Kidney tubule cell (primary cell): ENCODE data around the gene LKAAEAR1.
A peak's percentile ranks its signal among the peaks of the same experiment; 100 is the strongest.

Experiments
- DNase-seq: peaks from one replicate; pipeline ENCODE4 v3.0.0-alpha.2; 2018; ENCODE audit warnings: low spot score

The LKAAEAR1 gene

DNA sequence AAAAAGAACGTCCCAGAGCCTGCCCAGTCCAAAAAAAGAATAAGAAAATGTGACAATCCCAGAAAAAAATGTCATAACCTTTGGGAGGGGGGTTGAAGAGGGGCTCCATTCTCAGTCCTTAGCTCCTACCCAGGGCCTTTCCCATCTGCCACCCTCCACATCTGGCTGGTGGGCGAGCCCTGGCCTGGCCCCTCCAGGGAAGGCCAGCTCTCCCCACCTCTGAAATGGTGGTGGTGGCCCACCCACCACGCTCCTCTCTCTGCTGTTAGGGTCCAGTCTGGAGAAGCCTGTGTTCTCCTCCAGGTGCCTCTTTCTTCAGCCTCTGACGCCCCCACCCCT is 5.3 kb downstream of the LKAAEAR1 start:
- DNase-seq = no peak

DNA sequence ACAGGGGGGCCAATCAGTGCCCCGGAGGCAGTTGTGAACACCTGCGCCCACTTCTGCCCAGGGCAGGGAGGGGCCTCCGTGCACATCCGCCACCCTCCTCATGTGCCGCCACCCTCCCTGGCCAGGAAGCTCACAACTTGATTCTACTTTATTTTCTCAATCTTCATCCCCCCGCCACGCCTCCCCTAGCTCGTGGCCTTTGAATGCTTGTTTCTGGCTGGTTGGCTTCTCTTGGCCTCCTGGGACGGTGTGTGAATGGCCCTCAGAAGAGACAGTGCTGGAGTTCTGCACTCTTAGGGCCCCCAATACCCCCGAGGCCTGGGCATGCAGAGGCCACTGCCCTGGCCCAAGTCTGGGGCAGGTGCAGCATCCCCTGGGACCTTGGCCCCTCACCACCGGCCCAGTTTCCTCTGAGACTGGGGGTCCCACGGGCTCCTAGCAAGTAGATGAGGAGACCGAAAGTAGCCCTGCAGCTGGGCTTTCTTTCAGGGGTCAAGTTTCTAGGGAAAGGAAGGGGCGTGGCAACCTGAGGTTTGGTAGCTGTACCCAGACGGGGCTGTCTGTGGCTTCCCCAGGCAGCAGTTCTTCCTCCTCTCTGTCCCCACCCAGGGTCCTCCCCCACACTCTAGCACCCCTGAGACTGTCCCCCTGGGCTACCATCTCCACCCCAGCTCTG is 6.2 kb downstream of the LKAAEAR1 start:
- DNase-seq = no peak

DNA sequence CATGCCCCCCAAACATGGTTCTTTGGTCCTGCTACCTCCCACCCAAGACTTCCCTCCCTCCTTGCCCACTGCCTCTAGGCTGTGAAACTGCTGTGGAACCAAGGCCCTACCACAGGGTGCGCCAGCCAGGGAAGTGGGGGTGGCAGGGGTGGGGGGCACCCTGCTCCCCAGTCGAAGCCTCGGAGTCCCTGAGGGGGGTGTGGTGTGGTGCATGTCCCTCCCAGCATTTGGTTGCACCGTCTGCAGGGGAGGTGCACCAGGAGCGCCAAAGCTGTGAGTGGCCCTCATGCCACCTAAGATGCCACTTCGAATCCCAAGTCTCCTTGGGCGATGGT is 6.7 kb downstream of the LKAAEAR1 start:
- DNase-seq = no peak

DNA sequence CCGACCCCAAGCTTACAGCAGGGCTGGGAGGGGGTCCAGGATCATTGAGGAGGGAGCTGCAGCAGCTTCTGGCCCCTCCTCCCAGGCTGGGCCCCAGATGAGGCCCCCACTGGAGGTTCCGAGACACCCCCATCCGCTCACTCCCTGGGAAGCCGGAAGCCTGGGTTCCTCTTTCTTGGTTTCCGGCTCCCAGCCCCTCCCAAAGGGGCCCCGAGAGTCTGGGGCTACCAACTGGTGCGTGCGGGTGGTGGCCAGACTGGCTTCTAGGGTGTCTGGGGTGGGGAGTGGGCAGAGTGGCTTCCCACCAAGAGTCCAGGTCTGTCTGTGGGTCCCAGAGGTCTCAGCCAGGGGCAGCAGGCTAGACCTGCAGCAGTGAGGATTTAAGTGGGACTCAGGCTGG is 7.1 kb downstream of the LKAAEAR1 start:
- DNase-seq = no peak

DNA sequence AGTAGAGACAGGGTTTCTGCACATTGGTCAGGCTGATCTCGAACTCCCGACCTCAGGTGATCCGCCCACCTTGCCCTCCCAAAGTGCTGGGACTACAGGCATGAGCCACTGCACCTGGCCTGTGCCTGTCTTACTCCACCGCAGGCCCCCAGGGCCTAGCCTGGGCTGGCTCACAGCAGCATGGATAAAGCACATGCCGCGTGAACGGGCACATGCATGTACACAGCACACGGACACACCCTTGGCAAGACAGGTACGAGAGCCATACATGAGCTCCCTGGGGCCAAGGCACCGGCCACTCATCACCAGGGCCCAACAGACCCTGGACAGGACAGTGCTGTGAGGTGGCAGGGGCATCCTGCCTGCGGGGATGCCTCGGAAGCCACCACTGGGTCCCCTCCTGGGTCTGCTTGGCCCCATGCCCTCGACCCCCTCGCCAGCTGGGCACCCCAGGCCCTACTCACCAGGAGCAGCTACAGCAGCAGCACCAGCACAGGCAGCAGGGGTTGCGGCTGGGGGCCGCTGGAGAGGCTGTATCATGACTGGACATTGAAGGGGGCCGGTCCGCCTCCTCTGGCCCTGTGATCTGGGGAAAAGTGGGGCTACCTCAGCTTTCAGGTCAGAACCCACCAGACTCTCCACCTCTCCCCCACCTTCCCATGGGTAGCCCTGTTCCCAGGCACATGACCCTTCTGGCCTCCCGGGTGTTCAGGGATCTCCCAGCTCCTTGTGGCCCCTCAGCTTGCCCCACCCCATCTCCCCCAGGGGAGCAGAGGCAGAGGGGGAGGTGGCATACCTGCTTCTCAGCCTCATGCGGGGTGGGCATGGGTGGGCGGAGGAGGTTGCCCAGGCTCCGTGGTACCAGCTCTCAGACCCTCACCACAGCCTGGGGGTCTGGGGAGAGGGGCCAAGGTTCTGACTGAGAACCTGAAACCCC is 7.9 kb downstream of the LKAAEAR1 start:
- DNase-seq = no peak

DNA sequence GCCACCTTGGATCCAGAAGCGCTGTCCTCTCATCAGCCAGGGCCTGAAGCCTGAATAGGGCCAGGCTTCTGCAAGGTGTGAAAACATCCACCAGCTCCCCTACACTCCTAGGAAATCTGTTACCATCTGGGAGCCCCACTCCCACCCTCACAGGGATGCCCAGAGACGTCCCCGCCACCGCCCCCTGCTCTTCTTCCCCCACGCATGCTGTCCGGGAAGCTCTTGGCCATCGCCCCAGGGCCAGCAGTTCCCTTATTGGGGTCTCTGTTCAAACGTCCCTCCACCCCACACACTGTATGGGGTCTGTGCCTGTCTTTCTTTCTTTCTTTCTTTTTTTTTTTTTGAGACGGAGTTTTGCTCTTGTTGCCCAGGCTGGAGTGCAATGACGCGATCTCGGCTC is 8.6 kb downstream of the LKAAEAR1 start:
- no peak for DNase-seq

DNA sequence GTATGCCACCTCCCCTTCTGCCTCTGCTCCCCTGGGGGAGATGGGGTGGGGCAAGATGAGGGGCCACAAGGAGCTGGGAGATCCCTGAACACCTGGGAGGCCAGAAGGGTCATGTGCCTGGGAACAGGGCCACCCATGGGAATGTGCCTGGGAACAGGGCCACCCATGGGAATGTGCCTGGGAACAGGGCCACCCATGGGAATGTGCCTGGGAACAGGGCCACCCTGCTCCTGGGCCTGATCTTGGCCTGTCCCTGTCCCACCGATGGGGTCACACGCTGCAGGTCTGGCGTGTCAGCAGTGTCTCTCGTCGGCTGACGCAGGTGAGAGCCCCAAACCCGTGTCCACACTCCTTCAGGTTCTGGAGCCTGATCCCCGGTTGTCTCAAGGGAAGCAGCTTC is 9.2 kb downstream of the LKAAEAR1 start:
- DNase-seq = no peak

DNA sequence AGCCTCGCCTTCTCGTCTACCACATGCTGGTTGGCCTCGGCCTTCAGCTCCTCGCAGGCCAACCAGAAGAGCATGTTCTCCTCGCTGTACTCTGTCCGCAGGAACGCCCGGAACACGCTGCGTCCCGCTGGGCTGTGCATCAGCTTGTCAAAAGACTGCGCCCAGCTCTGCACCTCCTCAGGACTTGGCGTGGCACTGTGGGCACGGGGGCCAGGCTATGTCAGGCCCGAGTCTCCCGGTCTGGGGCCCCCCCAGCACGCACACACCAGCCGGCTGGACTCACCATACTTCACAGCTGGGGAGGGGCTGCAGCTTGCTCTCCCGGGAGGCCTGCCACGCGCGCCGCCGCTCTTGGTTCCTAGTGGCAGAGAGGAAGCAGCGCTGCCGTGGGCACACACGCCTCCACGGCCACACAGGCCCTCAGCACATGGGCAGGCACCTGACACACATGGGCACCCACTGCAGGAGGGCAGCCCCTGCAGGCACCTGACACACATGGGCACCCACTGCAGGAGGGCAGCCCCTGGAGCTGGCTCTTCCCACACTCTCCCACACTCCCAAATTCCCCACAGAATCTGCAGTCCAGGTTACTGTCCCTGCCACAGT is 9.9 kb downstream of the LKAAEAR1 start:
- no peak for DNase-seq

DNA sequence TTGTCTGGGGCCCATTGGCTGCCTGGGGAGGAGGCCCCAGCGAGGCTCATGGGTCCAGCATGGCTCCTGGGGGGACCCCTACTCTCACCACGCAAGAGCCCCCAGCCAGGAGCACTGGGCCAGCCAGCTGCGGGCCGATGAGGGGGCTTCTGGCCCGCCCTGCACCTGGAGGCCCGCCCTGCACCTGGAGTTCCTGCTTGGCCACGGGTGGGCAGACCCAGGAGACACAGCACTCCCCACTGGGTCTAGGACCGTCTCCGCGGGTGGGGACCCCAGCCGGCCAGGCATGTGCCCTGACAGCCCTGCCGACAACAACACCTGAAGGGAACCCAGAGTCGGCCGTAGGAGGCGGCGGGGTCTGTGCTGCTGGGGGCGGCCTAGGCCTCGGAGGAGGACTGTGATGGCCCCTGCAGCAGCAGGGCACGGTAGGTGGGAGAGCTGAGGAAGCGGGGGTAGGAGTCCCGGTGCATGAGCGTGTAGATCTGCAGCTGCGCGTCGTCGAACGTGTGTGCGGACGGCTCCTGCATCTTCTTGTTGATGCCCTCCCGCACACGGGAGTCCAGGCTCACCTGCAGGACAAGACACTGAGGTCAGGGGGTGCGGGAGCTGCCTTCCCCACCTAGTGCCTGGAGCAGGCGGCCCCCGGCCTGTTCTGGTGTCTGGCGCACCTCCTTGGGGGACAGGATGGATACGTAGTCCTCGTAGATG is 10.6 kb downstream of the LKAAEAR1 start:
- no peak for DNase-seq

DNA sequence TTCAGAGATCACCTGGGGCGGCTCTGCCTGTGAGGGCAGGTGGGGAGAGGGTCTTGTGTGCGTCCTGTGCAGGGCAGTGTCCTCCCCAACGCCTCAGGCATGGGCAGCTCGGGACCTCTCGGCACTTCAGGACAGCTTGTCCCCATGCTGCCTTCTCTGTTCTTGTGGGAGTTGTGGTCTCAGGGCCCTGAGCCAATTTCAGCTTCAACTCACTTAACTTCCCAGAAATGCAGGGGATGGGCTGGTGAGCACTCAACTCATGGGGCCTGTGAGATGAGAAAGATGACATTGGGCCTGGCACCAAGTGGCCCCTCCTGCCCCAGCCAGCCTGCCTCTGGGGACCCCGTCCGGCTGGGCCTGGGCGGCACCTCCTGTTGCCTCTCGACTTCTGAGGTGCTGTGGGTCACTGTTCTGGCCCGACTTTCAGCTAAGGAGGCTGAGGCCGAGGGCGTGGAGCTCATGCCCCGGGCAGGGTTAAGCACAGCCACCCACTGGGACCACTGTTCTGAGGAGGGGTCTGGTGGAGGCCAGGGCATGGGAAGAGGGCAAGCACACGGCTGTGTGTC is 11.6 kb downstream of the LKAAEAR1 start:
- no peak for DNase-seq

DNA sequence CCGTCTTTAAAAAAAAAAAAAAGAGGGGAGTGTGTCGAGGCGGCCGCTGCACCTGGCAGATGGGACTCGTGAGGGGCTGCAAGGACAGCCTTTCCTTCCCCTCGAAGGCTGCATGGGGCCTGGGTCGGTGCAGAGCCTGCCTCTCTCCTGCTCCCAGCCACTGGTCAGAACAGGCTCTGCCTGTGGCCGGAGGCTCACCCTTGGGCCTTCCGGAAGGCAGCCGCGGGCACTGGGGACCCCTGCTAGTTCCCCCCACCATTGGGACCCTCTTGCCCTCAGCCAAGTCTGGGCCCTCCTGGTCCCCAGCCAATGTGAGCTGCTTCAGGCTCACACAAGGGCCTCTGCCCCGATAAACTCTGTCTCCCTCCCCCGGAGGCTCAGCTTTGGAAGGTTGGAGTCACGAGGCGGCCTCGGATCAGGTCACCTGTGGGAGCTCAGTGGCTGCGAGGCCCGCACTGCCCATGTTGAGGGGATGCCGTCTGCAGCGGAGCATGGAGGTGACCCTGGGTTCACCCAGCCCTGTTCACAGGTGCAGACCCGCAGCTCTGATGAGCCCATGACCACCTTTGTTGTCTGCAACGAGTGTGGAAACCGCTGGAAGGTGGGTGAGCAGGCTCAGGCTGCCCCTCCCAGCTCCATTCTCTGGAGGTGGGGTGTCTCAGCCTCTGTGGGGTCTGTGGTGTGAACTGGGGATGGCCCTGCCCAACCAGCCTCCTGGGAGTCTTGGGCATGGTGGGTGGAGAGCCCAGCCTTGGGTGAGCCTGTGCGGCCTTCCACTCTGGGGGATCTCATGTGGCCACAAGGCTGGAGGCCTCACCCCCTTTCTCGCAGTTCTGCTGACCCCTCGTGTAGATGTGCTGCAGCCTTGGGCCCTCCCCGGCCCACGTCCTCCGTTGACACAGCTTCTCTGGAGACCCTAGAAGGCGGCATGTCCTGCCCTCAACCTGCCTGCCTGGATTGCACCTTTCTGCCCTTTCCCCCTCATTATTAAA is 12.6 kb downstream of the LKAAEAR1 start:
- DNase-seq = no peak

DNA sequence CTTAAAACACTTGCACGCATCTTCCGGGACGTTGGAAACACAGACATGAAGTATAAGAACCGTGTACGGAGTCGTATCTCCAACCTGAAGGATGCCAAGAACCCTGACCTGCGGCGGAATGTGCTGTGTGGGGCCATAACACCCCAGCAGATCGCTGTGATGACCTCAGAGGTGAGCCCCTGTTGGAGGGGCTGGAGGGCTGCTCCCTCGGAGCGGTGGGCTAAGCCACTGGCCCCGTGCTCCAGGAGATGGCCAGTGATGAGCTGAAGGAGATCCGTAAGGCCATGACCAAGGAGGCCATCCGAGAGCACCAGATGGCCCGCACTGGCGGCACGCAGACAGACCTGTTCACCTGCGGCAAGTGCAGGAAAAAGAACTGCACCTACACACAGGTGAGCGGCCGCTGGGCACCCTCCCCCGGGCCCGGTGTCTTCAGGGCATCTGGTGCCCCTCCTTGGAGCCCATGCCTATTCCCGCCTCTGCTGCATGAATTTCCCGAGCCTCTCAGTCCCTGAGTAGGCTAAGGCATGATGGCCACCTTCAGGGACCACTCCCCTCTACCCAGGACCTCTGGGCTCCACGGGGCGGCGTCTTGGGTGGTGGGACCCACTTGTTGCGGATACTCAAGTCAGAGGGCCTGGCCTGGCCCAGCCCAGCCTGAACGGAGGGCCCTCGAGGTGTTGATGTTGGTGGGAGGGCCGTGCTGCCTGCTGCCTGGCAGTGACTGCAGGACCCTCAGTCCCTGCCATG is 13.8 kb downstream of the LKAAEAR1 start:
- no peak for DNase-seq

DNA sequence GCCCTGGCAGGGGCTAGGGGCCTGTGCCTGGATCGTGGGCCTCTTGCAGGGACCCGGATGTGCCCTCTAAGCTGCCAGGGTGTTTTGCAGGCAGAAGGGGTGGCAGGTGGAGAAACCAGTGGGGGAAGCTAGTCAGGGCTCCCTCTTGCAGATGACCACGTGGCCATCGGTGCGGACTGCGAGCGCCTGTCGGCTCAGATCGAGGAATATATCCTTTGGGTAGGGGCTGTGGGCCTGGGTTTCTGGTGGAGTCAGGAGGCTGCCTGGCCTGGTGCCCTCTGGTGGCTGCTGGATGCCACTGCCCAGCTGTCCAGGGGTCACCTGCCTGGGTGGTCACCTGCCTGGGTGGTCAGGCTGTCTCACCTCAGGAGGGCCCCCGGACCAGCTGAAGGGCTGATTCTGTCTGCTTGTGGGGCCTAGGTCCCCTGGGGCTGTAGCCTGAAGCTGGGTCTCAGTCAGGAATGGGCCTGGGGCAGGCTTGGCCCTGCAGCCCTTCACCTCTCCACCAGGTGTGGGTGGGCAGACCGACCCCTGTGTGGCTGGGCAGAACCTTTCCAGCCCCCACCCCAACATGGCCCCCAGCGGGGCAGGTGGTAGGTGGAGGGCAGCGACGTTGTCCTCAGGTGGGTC is 14.5 kb downstream of the LKAAEAR1 start:
- peak; percentile 41 for DNase-seq

DNA sequence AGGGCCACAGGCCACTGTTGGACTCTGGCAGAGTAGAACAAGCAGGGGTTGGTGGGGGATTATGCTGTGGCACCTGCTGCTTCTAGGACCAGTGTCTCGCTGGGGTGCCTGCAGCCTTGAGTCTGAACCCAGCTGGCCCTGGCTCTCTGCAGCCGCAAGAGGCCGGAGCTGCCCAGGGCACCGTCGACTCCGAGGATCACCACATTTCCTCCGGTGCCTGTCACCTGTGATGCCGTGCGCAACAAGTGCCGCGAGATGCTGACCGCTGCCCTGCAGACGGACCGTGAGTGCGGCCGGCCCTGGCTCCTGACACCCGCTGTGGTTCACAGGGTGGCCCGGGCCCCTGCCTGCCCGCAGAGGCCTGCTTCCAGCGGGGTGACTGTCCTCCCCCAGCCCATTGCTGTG is 15.0 kb downstream of the LKAAEAR1 start:
- no peak for DNase-seq

DNA sequence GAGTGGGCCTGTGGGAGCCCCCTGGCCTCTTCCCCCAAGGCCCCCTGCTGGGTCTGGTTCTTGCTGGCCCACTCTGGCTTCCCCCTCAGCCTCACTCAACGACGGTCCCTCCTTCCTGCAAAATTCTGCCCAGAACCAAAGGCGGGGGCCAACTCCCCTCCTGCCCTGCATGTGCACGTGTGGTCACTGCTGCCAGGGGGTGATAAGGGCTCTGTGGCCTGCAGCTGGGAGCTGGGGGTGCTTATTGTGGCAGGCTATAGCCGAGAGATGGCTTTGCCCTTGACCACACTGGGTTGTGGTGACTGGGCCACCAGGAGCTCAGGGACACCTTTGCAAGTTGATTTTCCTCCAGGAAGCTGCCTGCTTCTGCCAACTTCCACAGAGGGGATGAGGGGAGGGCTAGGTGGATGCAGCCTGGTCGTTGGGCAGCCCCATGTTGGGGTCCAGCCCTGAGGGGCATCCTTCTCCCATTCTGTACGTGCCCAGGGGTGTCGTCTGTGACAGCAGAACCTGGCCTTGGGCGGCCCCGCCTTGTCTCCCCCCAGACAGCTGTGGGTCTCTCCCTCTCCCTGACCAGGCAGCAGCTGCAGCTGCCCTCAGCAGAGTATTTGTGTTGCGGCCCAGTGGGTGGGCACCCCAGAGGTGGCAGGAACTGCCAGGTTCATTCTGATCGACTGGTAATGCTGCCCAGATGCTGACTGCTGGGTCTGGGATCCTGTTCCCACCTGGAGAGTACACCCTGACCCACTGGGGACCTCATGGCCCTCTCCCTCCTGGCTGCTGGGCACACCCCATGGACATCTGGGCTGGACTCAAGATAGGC is 15.6 kb downstream of the LKAAEAR1 start:
- DNase-seq = no peak

DNA sequence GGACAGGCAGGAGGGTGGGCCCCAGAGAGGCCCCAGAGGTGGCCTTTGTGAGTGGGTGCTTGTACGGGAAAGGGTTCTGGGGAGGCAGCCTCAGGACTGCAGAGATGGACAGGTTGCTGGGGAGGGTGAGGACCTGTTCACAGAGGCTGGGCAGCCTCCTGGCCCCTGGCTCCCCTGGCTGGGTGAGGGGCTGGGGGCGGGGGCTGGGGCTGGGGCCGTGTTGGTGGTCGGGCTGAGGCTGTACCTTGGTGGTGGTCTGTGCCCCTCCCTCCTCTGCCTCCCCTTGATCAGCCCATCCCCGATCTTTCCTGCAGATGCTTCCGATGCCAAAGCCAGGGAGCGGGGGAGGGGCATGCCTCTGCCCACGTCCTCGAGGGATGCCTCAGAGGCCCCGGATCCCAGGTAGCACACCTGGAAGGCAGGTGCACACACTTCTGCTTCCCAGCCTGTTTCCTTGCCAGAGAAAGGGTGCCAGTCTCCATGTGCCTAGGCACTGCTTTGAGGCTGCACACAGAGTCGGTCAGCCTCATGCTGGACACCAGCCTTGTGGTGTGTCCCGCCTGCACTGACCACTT is 16.4 kb downstream of the LKAAEAR1 start:
- DNase-seq = no peak

DNA sequence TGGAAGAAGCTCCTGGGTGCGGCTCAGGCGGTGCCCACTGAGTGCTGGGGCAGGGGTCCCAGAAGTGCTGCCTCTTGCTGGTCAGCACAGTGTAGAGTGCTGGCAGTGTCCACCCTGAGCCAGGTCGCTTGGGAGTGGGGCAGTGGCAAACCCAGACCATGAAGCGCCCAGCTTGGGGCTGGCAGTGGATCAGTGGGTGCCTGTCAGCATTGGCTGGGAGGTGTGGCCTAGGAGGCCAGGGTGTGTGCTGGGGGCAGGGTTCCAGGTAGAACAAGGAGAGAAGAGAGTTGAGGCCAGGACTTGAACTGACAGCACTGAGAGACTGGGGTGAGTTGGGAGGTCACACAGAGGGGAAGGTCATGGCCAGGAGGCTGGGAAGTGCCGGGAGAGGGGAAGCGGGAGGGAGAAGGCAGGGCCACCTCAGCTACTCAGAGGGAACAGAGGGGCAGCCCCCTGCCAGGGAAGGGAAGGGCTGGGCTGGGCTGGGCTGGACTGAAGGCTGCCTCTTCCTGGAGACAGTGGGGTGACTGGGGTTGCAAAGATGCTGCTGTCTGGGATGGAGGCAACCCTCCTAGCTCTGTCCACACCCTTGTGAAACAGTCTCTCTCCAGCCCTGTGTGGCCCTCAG is 17.1 kb downstream of the LKAAEAR1 start:
- no peak for DNase-seq

DNA sequence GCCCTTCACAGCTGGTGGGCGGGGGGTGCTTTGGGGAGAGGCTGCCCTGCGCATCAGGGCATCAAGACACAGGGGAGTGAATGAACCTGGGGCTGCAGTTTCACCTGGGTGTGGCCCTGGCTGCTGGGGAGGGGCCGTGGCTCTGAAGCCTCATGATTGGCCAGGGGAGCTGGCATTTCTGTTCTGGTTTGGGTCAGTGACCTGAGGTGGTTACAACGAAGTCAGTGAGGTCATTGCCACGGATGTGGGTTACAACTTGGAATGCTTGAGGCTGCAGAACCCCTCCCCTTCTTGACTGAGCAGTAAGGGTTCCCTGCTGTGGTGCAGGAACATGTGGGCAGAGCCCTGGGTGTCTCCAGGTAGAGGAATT is 18.2 kb downstream of the LKAAEAR1 start:
- peak; percentile 95 for DNase-seq
